Mucosa of descending colon (tissue), 3 donors: Measurements from ENCODE around the gene NDUFAF7. TPM values are rescaled to one million over a fixed set of nuclear protein-coding genes. Genes with fewer than 3 reads are reported as not detected.
A peak's percentile ranks its signal among the peaks of the same experiment; 100 is the strongest.
"Not testable (repeated sequence)": the region's sequence is repeated elsewhere in the genome, so short reads cannot be mapped to it uniquely, and the experiment has no call there.

Experiments used
- ATAC-seq: fragments of 200-7000 bp; cut with Tn5 transposase; one replicate; pipeline ENCODE4 v1.9.1; 2020; ENCODE audit warnings: mild to moderate bottlenecking, moderate library complexity
- DNase-seq, 3 donors: peaks; one replicate each; pipeline ENCODE4 v3.0.0-alpha.2; 2020
- H3K36me3 ChIP-seq: fragments of 200-600 bp; one replicate; pipeline ENCODE4 v1.8.0; 2021; ENCODE audit warnings: low read depth, mild to moderate bottlenecking
- H3K4me1 ChIP-seq: fragments of 200-600 bp; one replicate; pipeline ENCODE4 v1.8.0; 2021; ENCODE audit warnings: low read depth, mild to moderate bottlenecking
- H3K4me3 ChIP-seq: fragments of 200-600 bp; one replicate; pipeline ENCODE4 v1.8.0; 2021; ENCODE audit warnings: mild to moderate bottlenecking
- H3K9me3 ChIP-seq: fragments of 200-600 bp; one replicate; pipeline ENCODE4 v1.8.0; 2021; ENCODE audit warnings: mild to moderate bottlenecking
- CTCF ChIP-seq: fragments of 200-600 bp; IDR thresholded peaks from one replicate; pipeline ENCODE4 v1.8.0; 2022; ENCODE audit warnings: antibody characterized with exemption, mild to moderate bottlenecking
- intact Hi-C, 2 donors: fragments of 100-400 bp; cut with DNase I in 1 of 2; cut with micrococcal nuclease in 1 of 2; formaldehyde crosslinking; loops; one replicate each; pipeline versions ENCODE4 v1.11.0 to v1.11.1; 2022; cut with DNase I, micrococcal nuclease
- total RNA-seq, 3 donors: library from RNA; stranded (reverse); fragmentation: NEBNext Ultra II Directional in 2 of 3; extraction: Animal tissue kit (Norgen Biotek cat#: 25700) in 2 of 3; gene quantifications; one replicate each; pipeline versions ENCODE4 v1.2.1 to v1.2.4, GENCODE V29; 2021 to 2023
- donor health status: DM: no; HTN: no; CAD: no; lungs with moderate emphysema.
- donor health status: DM: no; HTN: no; CAD: no.
- donor health status: DM: no; HTN: yes; CAD: no.

The NDUFAF7 gene
- total RNA-seq, 3 donors from 2014 or later = 13.2 to 21.6 (median 14.0) TPM

- DNase-seq = no peak
- H3K4me3 ChIP-seq = no peak overlapping the region
- H3K9me3 ChIP-seq = no peaks in the 10 kb centered on the region
- no peak for ATAC-seq
- TF ChIP-seq CTCF = no peak
- no peaks in the 10 kb centered on the region for H3K36me3 ChIP-seq
- H3K4me1 ChIP-seq = no peaks in the 10 kb centered on the region
- intact Hi-C loops = no loop called here
Measured at GRCh38 chr2:37291680-37292079, 60.2 kb downstream of the NDUFAF7 start.

GRCh38 chr2:37294858-37295257 lies 63.4 kb downstream of the NDUFAF7 start:
- H3K4me1 ChIP-seq, H3K4me3 ChIP-seq, H3K36me3 ChIP-seq, intact Hi-C loops, ATAC-seq, DNase-seq, H3K9me3 ChIP-seq: not testable (repeated sequence)

- intact Hi-C loops = no loop called here
- TF ChIP-seq CTCF = no peak
- DNase-seq = no peak
- Histone ChIP-seq H3K4me1 (no peaks in the 10 kb centered on the region), H3K36me3 (no peaks in the 10 kb centered on the region), H3K4me3 (no peak overlapping the region), H3K9me3 (no peaks in the 10 kb centered on the region)
- peak; percentile 46 for ATAC-seq
Measured at GRCh38 chr2:37295469-37296073, 64.1 kb downstream of the NDUFAF7 start.

- no peaks in the 10 kb centered on the region for H3K36me3 ChIP-seq
- H3K4me1 ChIP-seq = no peaks in the 10 kb centered on the region
- no peak for ATAC-seq
- no peak overlapping the region for H3K4me3 ChIP-seq
- no peaks in the 10 kb centered on the region for H3K9me3 ChIP-seq
- no peak for TF ChIP-seq CTCF
- intact Hi-C loops = no loop called here
- no peak for DNase-seq
Measured at GRCh38 chr2:37297632-37298031, 66.2 kb downstream of the NDUFAF7 start.

Other genes with a start within 250 kb of the NDUFAF7 start
- gene HEATR5B, start 147.3 kb upstream of the NDUFAF7 start, total RNA-seq = 10 to 100 TPM; 18.1 to 25.5 (median 22.1) TPM
- gene GPATCH11, start 147.1 kb upstream of the NDUFAF7 start, total RNA-seq = 1 to 10 TPM; 5.6 to 7.8 (median 6.4) TPM
- 10 to 100 TPM; 27.5 to 48.8 (median 33.2) TPM for gene EIF2AK2, start 74.7 kb upstream of the NDUFAF7 start, total RNA-seq
- gene SULT6B1, start 43.0 kb upstream of the NDUFAF7 start, total RNA-seq = not detected
- 10 to 100 TPM; 34.2 to 50.5 (median 37.8) TPM for gene CEBPZOS, start 35.2 kb upstream of the NDUFAF7 start, total RNA-seq
- 10 to 100 TPM; 30.8 to 51.5 (median 32.8) TPM for gene CEBPZ, start 62 bp upstream of the NDUFAF7 start, total RNA-seq
- gene PRKD3, start 93.2 kb downstream of the NDUFAF7 start, total RNA-seq = 10 to 100 TPM; 16.0 to 50.1 (median 19.7) TPM
- gene QPCT, start 113.0 kb downstream of the NDUFAF7 start, total RNA-seq = 10 to 100 TPM in 1 of 3 donors, 1 to 10 TPM in 2; 4.3 to 15.8 (median 6.8) TPM